ENCODE results near the gene COP1.

GRCh38 chr1:176172215-176172614, 34.9 kb downstream of the COP1 start:
- TF ChIP-seq CTCF (IDR thresholded peaks at IDR 0.05) (no peak), POLR2A (IDR thresholded peaks at IDR 0.05) (no peak)
